Nephron (organoid): Measurements from ENCODE around the gene GNB1.
A peak's percentile ranks its signal among the peaks of the same experiment; 100 is the strongest.
"Not testable (repeated sequence)": the region's sequence is repeated elsewhere in the genome, so short reads cannot be mapped to it uniquely, and the experiment has no call there.

Experiments used
- H3K27ac Mint-ChIP-seq, 3 experiments: 2 replicates each; pipeline ENCODE4 v1.8.0; 2020; ENCODE audit warnings: mixed read lengths in 3 of 3, mild to moderate bottlenecking in 2 of 3, moderate library complexity in 1 of 3
- H3K27me3 Mint-ChIP-seq: 2 replicates; pipeline ENCODE4 v1.8.0; 2021; ENCODE audit warnings: low read depth, mild to moderate bottlenecking, moderate library complexity, mixed read lengths
- H3K36me3 Mint-ChIP-seq: 2 replicates; pipeline ENCODE4 v1.8.0; 2020; ENCODE audit warnings: low read depth, mixed read lengths
- H3K4me1 Mint-ChIP-seq: 2 replicates; pipeline ENCODE4 v1.8.0; 2020; ENCODE audit warnings: mixed read lengths
- H3K4me3 Mint-ChIP-seq, 3 experiments: 2 replicates each; pipeline ENCODE4 v1.8.0; 2020; ENCODE audit warnings: mild to moderate bottlenecking in 3 of 3, mixed read lengths in 3 of 3, moderate library complexity in 2 of 3
- H3K9me3 Mint-ChIP-seq: 2 replicates; pipeline ENCODE4 v1.8.0; 2020; ENCODE audit warnings: mixed read lengths
- CTCF ChIP-seq, 3 experiments: fragments of 200-600 bp; sonication (generic); IDR thresholded peaks; one replicate each; pipeline ENCODE4 v1.5.0; 2021; ENCODE audit warnings: antibody characterized with exemption in 3 of 3; ENCODE audit not compliant: unreplicated experiment in 3 of 3

Gene GNB1

GRCh38 chr1:1752636-1753606, 138.0 kb downstream of the GNB1 start:
- no peak for TF ChIP-seq CTCF (IDR thresholded peaks at IDR 0.05; ENCODE audit: unreplicated experiment in 3 of 3)
- Mint-ChIP-seq H3K27me3 (no peaks in the 10 kb centered on the region), H3K9me3 (no peaks in the 10 kb centered on the region), H3K4me3 (no peak overlapping the region), H3K27ac (no peak overlapping the region), H3K4me1 (peaks cover 5% of the 10 kb centered on the region), H3K36me3 (peaks cover 20% of the 10 kb centered on the region)

- H3K4me3 Mint-ChIP-seq = no peak overlapping the region
- no peaks in the 10 kb centered on the region for H3K27me3 Mint-ChIP-seq
- H3K9me3 Mint-ChIP-seq = no peaks in the 10 kb centered on the region
- TF ChIP-seq CTCF (IDR thresholded peaks at IDR 0.05; ENCODE audit: unreplicated experiment in 3 of 3) = no peak
- H3K4me1 Mint-ChIP-seq = peaks cover 5% of the 10 kb centered on the region
- no peak overlapping the region for H3K27ac Mint-ChIP-seq
- peaks cover 16% of the 10 kb centered on the region for H3K36me3 Mint-ChIP-seq
Observed at GRCh38 chr1:1752190-1752589, 138.7 kb downstream of the GNB1 start.

- H3K9me3 Mint-ChIP-seq, H3K36me3 Mint-ChIP-seq, H3K27me3 Mint-ChIP-seq, H3K27ac Mint-ChIP-seq, H3K4me1 Mint-ChIP-seq, H3K4me3 Mint-ChIP-seq: not testable (repeated sequence)
Observed at GRCh38 chr1:1749941-1750340, 140.9 kb downstream of the GNB1 start.

- no peak for TF ChIP-seq CTCF (IDR thresholded peaks at IDR 0.05; ENCODE audit: unreplicated experiment in 3 of 3)
- Mint-ChIP-seq H3K4me1 (peaks cover 5% of the 10 kb centered on the region), H3K27me3 (no peaks in the 10 kb centered on the region), H3K4me3 (peak overlapping the region; percentile 54 to 71 (median 56)), H3K9me3 (no peaks in the 10 kb centered on the region), H3K27ac (peak overlapping the region; percentile 19 to 77 (median 53)), H3K36me3 (peaks cover 4% of the 10 kb centered on the region)
Observed at GRCh38 chr1:1748686-1749321, 142.1 kb downstream of the GNB1 start.

GRCh38 chr1:1746566-1746909, 144.3 kb downstream of the GNB1 start:
- peak overlapping the region in 1 of 3 experiments; percentile 81 for H3K4me3 Mint-ChIP-seq
- H3K4me1 Mint-ChIP-seq, H3K27ac Mint-ChIP-seq: not testable (repeated sequence)

GRCh38 chr1:1745651-1746565, 145.0 kb downstream of the GNB1 start:
- not testable (repeated sequence) for H3K36me3 Mint-ChIP-seq, H3K27me3 Mint-ChIP-seq, H3K4me1 Mint-ChIP-seq, H3K9me3 Mint-ChIP-seq
- peak overlapping the region; percentile 77 to 81 (median 79) for H3K4me3 Mint-ChIP-seq
- H3K27ac Mint-ChIP-seq = peak overlapping the region in 2 of 3 experiments; percentile 90 to 97

More at GRCh38 chr1:1746566-1746909, 144.3 kb downstream of the GNB1 start:
- not testable (repeated sequence) for H3K27me3 Mint-ChIP-seq, H3K36me3 Mint-ChIP-seq, H3K9me3 Mint-ChIP-seq

- not testable (repeated sequence) for H3K27me3 Mint-ChIP-seq, H3K4me1 Mint-ChIP-seq, H3K27ac Mint-ChIP-seq, H3K9me3 Mint-ChIP-seq, H3K36me3 Mint-ChIP-seq
- peak overlapping the region; percentile 52 to 86 (median 74) for H3K4me3 Mint-ChIP-seq
Observed at GRCh38 chr1:1742529-1742928, 148.4 kb downstream of the GNB1 start.

GRCh38 chr1:1741013-1741412, 149.9 kb downstream of the GNB1 start:
- not testable (repeated sequence) for H3K27ac Mint-ChIP-seq, H3K4me1 Mint-ChIP-seq, H3K27me3 Mint-ChIP-seq, H3K36me3 Mint-ChIP-seq, H3K9me3 Mint-ChIP-seq, H3K4me3 Mint-ChIP-seq

- not testable (repeated sequence) for H3K4me3 Mint-ChIP-seq, H3K27me3 Mint-ChIP-seq, H3K9me3 Mint-ChIP-seq, H3K27ac Mint-ChIP-seq, H3K4me1 Mint-ChIP-seq
- H3K36me3 Mint-ChIP-seq = peaks cover 24% of the 10 kb centered on the region
Observed at GRCh38 chr1:1738799-1739337, 152.0 kb downstream of the GNB1 start.

GRCh38 chr1:1737675-1738590, 153.0 kb downstream of the GNB1 start:
- H3K27ac Mint-ChIP-seq, H3K27me3 Mint-ChIP-seq, H3K9me3 Mint-ChIP-seq, H3K4me3 Mint-ChIP-seq, H3K4me1 Mint-ChIP-seq: not testable (repeated sequence)
- peaks cover 23% of the 10 kb centered on the region for H3K36me3 Mint-ChIP-seq
